Thyroid gland (tissue), 4 donors: ENCODE results near the gene FOXO3. TPM values are rescaled to one million over a fixed set of nuclear protein-coding genes. Genes with fewer than 3 reads are reported as not detected.

Source experiments
- DNase-seq, 2 donors: peaks; one replicate each; pipeline ENCODE4 v3.0.0-alpha.2; 2019
- H3K27ac ChIP-seq, 3 donors: fragments of 200-600 bp; sonication (generic); 1 replicate in 2 of 3; 2 replicates in 1 of 3; pipeline ENCODE4 v1.5.1; 2016 to 2019; ENCODE audit warnings: mild to moderate bottlenecking in 1 of 3, moderate library complexity in 1 of 3
- H3K27me3 ChIP-seq: fragments of 200-600 bp; sonication (generic); one replicate; pipeline ENCODE4 v1.5.1; 2019
- H3K36me3 ChIP-seq, 2 donors: fragments of 200-600 bp; sonication (generic); one replicate each; pipeline ENCODE4 v1.5.1; 2016 to 2019
- H3K4me1 ChIP-seq, 2 donors: fragments of 200-600 bp; sonication (generic); one replicate each; pipeline ENCODE4 v1.5.1; 2017 to 2019
- H3K4me3 ChIP-seq, 3 donors: fragments of 200-600 bp; sonication (generic); replicated peaks in 1 of 3; 1 replicate in 2 of 3; 2 replicates in 1 of 3; pipeline ENCODE4 v1.5.1; 2016; ENCODE audit warnings: mild to moderate bottlenecking in 1 of 3
- H3K9me3 ChIP-seq: fragments of 200-600 bp; sonication (generic); one replicate; pipeline ENCODE4 v1.5.1; 2017
- CTCF ChIP-seq, 6 experiments: fragments of 200-600 bp in 3 of 6; fragments of 450-650 bp in 3 of 6; sonication (generic) in 3 of 6; IDR thresholded peaks; one replicate each; pipeline ENCODE4 v1.5.1; 2016 to 2019; ENCODE audit warnings: antibody characterized with exemption in 6 of 6, mild to moderate bottlenecking in 2 of 6, inconsistent platforms in 1 of 6, moderate library complexity in 1 of 6
- POLR2A ChIP-seq, 2 donors: fragments of 450-650 bp; IDR thresholded peaks; one replicate each; pipeline ENCODE4 v1.6.1; 2017; ENCODE audit warnings: antibody characterized with exemption in 2 of 2, mild to moderate bottlenecking in 2 of 2, moderate library complexity in 1 of 2
- WGBS, 2 donors: methylation state at CpG; one replicate each; pipeline ENCODE4 v1.1.5; 2017; 5-methylcytosine and 5-hydroxymethylcytosine counted together
- intact Hi-C: fragments of 100-400 bp; cut with DNase I; formaldehyde crosslinking; loops from one replicate; pipeline ENCODE4 v1.15.1; 2023
- total RNA-seq, 4 donors: library from RNA; depleted of rRNA; stranded (reverse); fragments of >200 nt; gene quantifications; one replicate each; pipeline ENCODE4 v1.2.3, GENCODE V29; 2016

FOXO3 gene
- total RNA-seq, 4 donors from 2014 or later: 61.8 to 103 (median 76.8) TPM

DNA sequence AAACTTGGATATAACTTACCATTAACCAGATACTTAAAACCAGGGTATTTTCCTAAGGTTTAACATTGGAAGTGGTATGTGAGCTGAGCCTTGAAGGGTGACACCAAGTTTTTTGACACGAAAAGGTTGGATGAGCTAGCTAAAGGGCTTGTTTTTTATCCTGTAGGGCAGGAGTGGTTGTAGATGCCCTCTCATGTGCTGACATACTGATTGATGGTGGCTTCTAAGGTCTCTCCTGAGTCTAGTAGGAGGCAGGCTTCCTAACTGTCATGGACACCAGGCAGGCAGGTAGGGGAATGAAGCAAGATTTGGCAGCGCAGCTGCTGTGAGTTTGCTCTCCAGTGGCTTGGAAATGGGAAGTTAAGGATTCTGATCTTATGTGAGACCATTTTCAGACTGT lies 66.1 kb downstream of the FOXO3 start:
- WGBS, 2 donors: 92 to 93% methylated on average over 2 of the region's 2 CpGs
- H3K4me1 ChIP-seq: peaks cover 37 to 51% of the 10 kb centered on the region in 2 donors

DNA sequence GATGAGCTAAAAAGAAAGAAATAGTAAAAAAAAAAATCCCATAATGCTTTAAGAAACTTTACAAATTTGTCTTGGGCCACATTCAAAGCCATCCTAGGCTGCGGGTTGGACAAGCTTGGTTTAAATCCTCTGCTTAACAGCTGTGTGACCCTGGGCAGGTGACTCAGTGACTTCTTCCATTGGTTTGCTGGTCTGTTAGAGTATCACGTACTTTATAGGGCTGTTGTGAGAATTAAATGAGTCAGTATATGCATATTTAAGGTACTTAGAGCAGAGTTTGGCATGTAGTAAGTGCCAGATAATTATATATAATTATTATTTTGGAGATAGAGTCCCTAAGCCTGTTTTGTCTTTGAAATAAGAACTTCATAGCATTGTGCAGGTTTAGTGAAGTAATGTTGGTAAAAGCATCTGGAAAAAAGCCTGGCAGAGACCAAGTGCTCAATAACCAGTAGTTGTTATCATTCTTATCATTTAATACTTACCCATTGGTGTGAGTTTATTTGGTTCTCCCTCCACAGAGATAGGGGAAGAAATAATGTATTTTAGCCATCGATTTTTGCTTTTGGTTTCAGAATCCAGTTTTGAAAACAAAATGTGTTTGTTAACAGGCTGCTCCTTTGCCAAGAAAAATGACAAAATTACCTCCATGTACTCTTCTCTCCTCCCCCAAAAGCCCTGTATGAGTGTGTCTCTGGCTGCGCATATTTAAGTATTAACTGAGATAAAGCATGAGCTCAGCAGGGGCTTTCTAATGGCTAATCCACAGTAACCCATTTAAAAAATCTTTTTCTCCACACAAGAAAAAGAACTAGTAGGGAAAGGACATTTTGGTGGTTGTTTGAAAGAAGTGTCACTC lies 67.2 kb downstream of the FOXO3 start:
- intact Hi-C loops: no loop called here
- Histone ChIP-seq H3K9me3 (no peaks in the 10 kb centered on the region), H3K4me1 (peaks cover 42 to 57% of the 10 kb centered on the region in 2 donors), H3K4me3 (no peak overlapping the region), H3K36me3 (no peaks in the 10 kb centered on the region), H3K27me3 (no peaks in the 10 kb centered on the region), H3K27ac (no peak overlapping the region)
- TF ChIP-seq POLR2A (IDR thresholded peaks at IDR 0.05): no peak
- TF ChIP-seq CTCF (IDR thresholded peaks at IDR 0.05): no peak
- DNase-seq: no peak
- 77 to 92% methylated on average over 4 of the region's 4 CpGs for WGBS, 2 donors

More for the DNA sequence above, 66.1 kb downstream of the FOXO3 start:
- H3K36me3 ChIP-seq: no peaks in the 10 kb centered on the region
- no peaks in the 10 kb centered on the region for H3K27me3 ChIP-seq
- DNase-seq: no peak
- no peak for TF ChIP-seq POLR2A (IDR thresholded peaks at IDR 0.05)
- TF ChIP-seq CTCF (IDR thresholded peaks at IDR 0.05): no peak
- intact Hi-C loops: no loop called here
- H3K9me3 ChIP-seq: no peaks in the 10 kb centered on the region
- H3K4me3 ChIP-seq: no peak overlapping the region
- H3K27ac ChIP-seq: no peak overlapping the region

GRCh38 chr6:108630050-108630714 lies 69.5 kb downstream of the FOXO3 start:
- H3K36me3 ChIP-seq: no peaks in the 10 kb centered on the region

GRCh38 chr6:108632441-108632840 lies 71.7 kb downstream of the FOXO3 start:
- H3K4me1 ChIP-seq: peaks cover 30 to 50% of the 10 kb centered on the region in 2 donors
- intact Hi-C loops: no loop called here

More at GRCh38 chr6:108630050-108630714, 69.5 kb downstream of the FOXO3 start:
- Histone ChIP-seq H3K27me3 (no peaks in the 10 kb centered on the region), H3K4me1 (peaks cover 37 to 43% of the 10 kb centered on the region in 2 donors), H3K27ac (no peak overlapping the region), H3K9me3 (no peaks in the 10 kb centered on the region), H3K4me3 (no peak overlapping the region)
- WGBS, 2 donors: 92 to 93% methylated on average over 4 of the region's 4 CpGs
- no peak for DNase-seq
- intact Hi-C loops: no loop called here
- no peak for TF ChIP-seq POLR2A (IDR thresholded peaks at IDR 0.05)
- TF ChIP-seq CTCF (IDR thresholded peaks at IDR 0.05): no peak

More at GRCh38 chr6:108632441-108632840, 71.7 kb downstream of the FOXO3 start:
- TF ChIP-seq CTCF (IDR thresholded peaks at IDR 0.05) (no peak), POLR2A (IDR thresholded peaks at IDR 0.05) (no peak)
- DNase-seq: no peak
- H3K27ac ChIP-seq: no peak overlapping the region
- no peak overlapping the region for H3K4me3 ChIP-seq
- H3K27me3 ChIP-seq: no peaks in the 10 kb centered on the region
- 67 to 68% methylated on average over 5 of the region's 5 CpGs for WGBS, 2 donors
- H3K9me3 ChIP-seq: no peaks in the 10 kb centered on the region
- H3K36me3 ChIP-seq: no peaks in the 10 kb centered on the region
